Adrenal gland (tissue), 19 donors: ENCODE measurements around the gene CANX. TPM values are rescaled to one million over a fixed set of nuclear protein-coding genes. Genes with fewer than 3 reads are reported as not detected.
A peak's percentile ranks its signal among the peaks of the same experiment; 100 is the strongest.
"Not testable (repeated sequence)": the region's sequence is repeated elsewhere in the genome, so short reads cannot be mapped to it uniquely, and the experiment has no call there.

ENCODE experiments used
- DNase-seq, 7 donors: peaks; one replicate each; pipeline ENCODE4 v3.0.0-alpha.2; 2019 to 2020
- H3K27ac ChIP-seq, 5 donors: fragments of 200-600 bp; sonication (generic) in 4 of 5; 1 replicate in 3 of 5; 2 replicates in 2 of 5; pipeline versions ENCODE4 v1.5.1 to v1.8.0; 2016 to 2020; ENCODE audit warnings: mild to moderate bottlenecking in 1 of 5
- H3K27me3 ChIP-seq: fragments of 200-600 bp; 2 replicates; pipeline ENCODE4 v1.8.0; 2021
- H3K36me3 ChIP-seq, 2 donors: fragments of 200-600 bp; replicated peaks in 1 of 2; 1 replicate in 1 of 2; 2 replicates in 1 of 2; pipeline versions ENCODE4 v1.5.1 to v1.8.0; 2018 to 2022
- H3K4me1 ChIP-seq, 2 donors: fragments of 200-600 bp; replicated peaks in 1 of 2; 1 replicate in 1 of 2; 2 replicates in 1 of 2; pipeline versions ENCODE4 v1.5.1 to v1.8.0; 2018 to 2021
- H3K4me3 ChIP-seq, 4 donors: fragments of 200-600 bp; sonication (generic) in 3 of 4; one replicate each; pipeline ENCODE4 v1.5.1; 2016 to 2018
- H3K9me3 ChIP-seq, 3 donors: fragments of 200-600 bp; sonication (generic) in 1 of 3; replicated peaks in 1 of 3; 1 replicate in 2 of 3; 2 replicates in 1 of 3; pipeline versions ENCODE4 v1.5.1 to v1.8.0; 2016 to 2021
- POLR2A ChIP-seq, 2 donors: fragments of 450-650 bp; IDR thresholded peaks; one replicate each; pipeline ENCODE4 v1.6.1; 2017; ENCODE audit warnings: antibody characterized with exemption in 2 of 2, mild to moderate bottlenecking in 2 of 2, moderate library complexity in 1 of 2
- WGBS, 4 donors: extraction: QIAGEN DNeasy Blood & Tissue Kit in 2 of 4; methylation state at CpG; one replicate each; pipeline versions ENCODE4 v1.1.5 to v1.1.7; 2013 to 2017; 5-methylcytosine and 5-hydroxymethylcytosine counted together
- intact Hi-C, 2 donors: fragments of 100-400 bp; cut with DNase I; formaldehyde crosslinking; loops; one replicate each; pipeline versions ENCODE4 v1.14.1 to v1.15.0; 2022 to 2023
- long read RNA-seq, 10 donors: library from polyadenylated mRNA in 3 of 10; unstranded in 2 of 10; stranded (forward) in 1 of 10; transcript quantifications; one replicate each; pipeline ENCODE4 v2.0.0 and lab custom pipeline, GENCODE V29; 2021 to 2026
- polyA plus RNA-seq, 3 donors: library from polyadenylated mRNA; stranded (reverse); fragments of 200-250 nt in 2 of 3; fragments of 350-450 nt in 1 of 3; fragmentation: Illumina TruSeq in 1 of 3; extraction: RNeasy Lipid Tissue Mini Kit (QIAGEN cat#74804) in 1 of 3; gene quantifications; one replicate each; pipeline ENCODE4 v1.2.3, GENCODE V29; 2013 to 2014
- total RNA-seq, 9 donors: library from RNA; depleted of rRNA in 4 of 9; stranded (reverse); fragments of >200 nt in 4 of 9; fragments of 120-200 nt in 1 of 9; fragmentation: NEBNext Ultra II Directional in 1 of 9; extraction: Animal tissue kit (Norgen Biotek cat#: 25700) in 1 of 9; gene quantifications; one replicate each; pipeline versions ENCODE4 v1.1.0 to v1.2.4, GENCODE V29; 2013 to 2023
- TF ChIP-seq, protein P1 (sequence below), 6 experiments: fragments of 450-650 bp in 4 of 6; fragments of 200-600 bp in 2 of 6; sonication (generic) in 1 of 6; IDR thresholded peaks; 1 replicate in 5 of 6; 2 replicates in 1 of 6; pipeline versions ENCODE4 v1.5.1 to v1.8.0; 2016 to 2021; ENCODE audit warnings: antibody characterized with exemption in 6 of 6, mild to moderate bottlenecking in 2 of 6, moderate library complexity in 1 of 6
- donor health status: healthy with polysubstance abuse.
- donor health status: Bipolar disorder and iron deficiency.
- donor health status: DM: yes; HTN: yes; CAD: no.
- donor health status: DM: no; HTN: no; CAD: no.
- donor health status: DM: no; HTN: no; CAD: no.
- donor health status: DM: yes; HTN: yes; CAD: no.

Gene CANX, protein sequence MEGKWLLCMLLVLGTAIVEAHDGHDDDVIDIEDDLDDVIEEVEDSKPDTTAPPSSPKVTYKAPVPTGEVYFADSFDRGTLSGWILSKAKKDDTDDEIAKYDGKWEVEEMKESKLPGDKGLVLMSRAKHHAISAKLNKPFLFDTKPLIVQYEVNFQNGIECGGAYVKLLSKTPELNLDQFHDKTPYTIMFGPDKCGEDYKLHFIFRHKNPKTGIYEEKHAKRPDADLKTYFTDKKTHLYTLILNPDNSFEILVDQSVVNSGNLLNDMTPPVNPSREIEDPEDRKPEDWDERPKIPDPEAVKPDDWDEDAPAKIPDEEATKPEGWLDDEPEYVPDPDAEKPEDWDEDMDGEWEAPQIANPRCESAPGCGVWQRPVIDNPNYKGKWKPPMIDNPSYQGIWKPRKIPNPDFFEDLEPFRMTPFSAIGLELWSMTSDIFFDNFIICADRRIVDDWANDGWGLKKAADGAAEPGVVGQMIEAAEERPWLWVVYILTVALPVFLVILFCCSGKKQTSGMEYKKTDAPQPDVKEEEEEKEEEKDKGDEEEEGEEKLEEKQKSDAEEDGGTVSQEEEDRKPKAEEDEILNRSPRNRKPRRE
- total RNA-seq (1,000 to 10,000 TPM in 1 of 9 donors, 100 to 1,000 TPM in 8; 217 to 1,022 (median 396) TPM), polyA plus RNA-seq (100 to 1,000 TPM in 1 of 3 donors, 10 to 100 TPM in 2; 80.0 to 992 (median 88.0) TPM)
- long read RNA-seq, donor 1, full-length matches to known transcripts: 80 of 217 reads
- long read RNA-seq, donor 1, partial matches to known transcripts: 120 of 217 reads
- long read RNA-seq, donor 1, other reads (novel, unspliced or antisense): 17 of 217 reads
- long read RNA-seq, donor 2, full-length matches to known transcripts: 42 of 155 reads
- long read RNA-seq, donor 2, partial matches to known transcripts: 106 of 155 reads
- long read RNA-seq, donor 2, other reads (novel, unspliced or antisense): 7 of 155 reads
- long read RNA-seq, donor 3, full-length matches to known transcripts: 47 of 111 reads
- long read RNA-seq, donor 3, partial matches to known transcripts: 47 of 111 reads
- long read RNA-seq, donor 3, other reads (novel, unspliced or antisense): 17 of 111 reads
- long read RNA-seq, donor 4, full-length matches to known transcripts: 49 of 79 reads
- long read RNA-seq, donor 4, partial matches to known transcripts: 11 of 79 reads
- long read RNA-seq, donor 4, other reads (novel, unspliced or antisense): 19 of 79 reads
- long read RNA-seq, donor 5, full-length matches to known transcripts: 549 of 625 reads
- long read RNA-seq, donor 5, partial matches to known transcripts: 33 of 625 reads
- long read RNA-seq, donor 5, other reads (novel, unspliced or antisense): 43 of 625 reads
- long read RNA-seq, donor 6, full-length matches to known transcripts: 36 of 65 reads
- long read RNA-seq, donor 6, partial matches to known transcripts: 17 of 65 reads
- long read RNA-seq, donor 6, other reads (novel, unspliced or antisense): 12 of 65 reads
- long read RNA-seq, donor 7, full-length matches to known transcripts: 26 of 96 reads
- long read RNA-seq, donor 7, partial matches to known transcripts: 65 of 96 reads
- long read RNA-seq, donor 7, other reads (novel, unspliced or antisense): 5 of 96 reads
- long read RNA-seq, donor 8, full-length matches to known transcripts: 95 of 444 reads
- long read RNA-seq, donor 8, partial matches to known transcripts: 321 of 444 reads
- long read RNA-seq, donor 8, other reads (novel, unspliced or antisense): 28 of 444 reads
- long read RNA-seq, donor 9, full-length matches to known transcripts: 45 of 96 reads
- long read RNA-seq, donor 9, partial matches to known transcripts: 40 of 96 reads
- long read RNA-seq, donor 9, other reads (novel, unspliced or antisense): 11 of 96 reads
- long read RNA-seq, donor 10, full-length matches to known transcripts: 20 of 96 reads
- long read RNA-seq, donor 10, partial matches to known transcripts: 76 of 96 reads
- long read RNA-seq, donor 10, other reads (novel, unspliced or antisense): 0 of 96 reads

GRCh38 chr5:179698935-179699615 is at the start of gene CANX:
CANX (plus strand) TSS chr5:179698967; CDS start chr5:179705682, 6,715 bp downstream.
- peak within 1 kb of the TSS; percentile 82 to 100 (median 94) for H3K27ac ChIP-seq
- H3K4me3 ChIP-seq: peak within 1 kb of the TSS; percentile 52 to 93 (median 76)
- H3K4me1 ChIP-seq: peaks cover 19 to 35% of the 10 kb centered on the region in 2 donors
- intact Hi-C loops: no loop called here
- no peaks in the 10 kb centered on the region for H3K27me3 ChIP-seq
- TF ChIP-seq, protein P1, sequence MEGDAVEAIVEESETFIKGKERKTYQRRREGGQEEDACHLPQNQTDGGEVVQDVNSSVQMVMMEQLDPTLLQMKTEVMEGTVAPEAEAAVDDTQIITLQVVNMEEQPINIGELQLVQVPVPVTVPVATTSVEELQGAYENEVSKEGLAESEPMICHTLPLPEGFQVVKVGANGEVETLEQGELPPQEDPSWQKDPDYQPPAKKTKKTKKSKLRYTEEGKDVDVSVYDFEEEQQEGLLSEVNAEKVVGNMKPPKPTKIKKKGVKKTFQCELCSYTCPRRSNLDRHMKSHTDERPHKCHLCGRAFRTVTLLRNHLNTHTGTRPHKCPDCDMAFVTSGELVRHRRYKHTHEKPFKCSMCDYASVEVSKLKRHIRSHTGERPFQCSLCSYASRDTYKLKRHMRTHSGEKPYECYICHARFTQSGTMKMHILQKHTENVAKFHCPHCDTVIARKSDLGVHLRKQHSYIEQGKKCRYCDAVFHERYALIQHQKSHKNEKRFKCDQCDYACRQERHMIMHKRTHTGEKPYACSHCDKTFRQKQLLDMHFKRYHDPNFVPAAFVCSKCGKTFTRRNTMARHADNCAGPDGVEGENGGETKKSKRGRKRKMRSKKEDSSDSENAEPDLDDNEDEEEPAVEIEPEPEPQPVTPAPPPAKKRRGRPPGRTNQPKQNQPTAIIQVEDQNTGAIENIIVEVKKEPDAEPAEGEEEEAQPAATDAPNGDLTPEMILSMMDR (IDR thresholded peaks at IDR 0.05): no peak
- peak; percentile 84 to 87 for TF ChIP-seq POLR2A (IDR thresholded peaks at IDR 0.05)
- DNase-seq: peak in 1 of 7 donors; percentile 55
- WGBS, 4 donors: 0 to 1% (median 1%) methylated on average over 7 to 58 of the region's 58 CpGs
- H3K36me3 ChIP-seq: no peaks in the 10 kb centered on the region
- H3K9me3 ChIP-seq: no peaks in the 10 kb centered on the region

DNA sequence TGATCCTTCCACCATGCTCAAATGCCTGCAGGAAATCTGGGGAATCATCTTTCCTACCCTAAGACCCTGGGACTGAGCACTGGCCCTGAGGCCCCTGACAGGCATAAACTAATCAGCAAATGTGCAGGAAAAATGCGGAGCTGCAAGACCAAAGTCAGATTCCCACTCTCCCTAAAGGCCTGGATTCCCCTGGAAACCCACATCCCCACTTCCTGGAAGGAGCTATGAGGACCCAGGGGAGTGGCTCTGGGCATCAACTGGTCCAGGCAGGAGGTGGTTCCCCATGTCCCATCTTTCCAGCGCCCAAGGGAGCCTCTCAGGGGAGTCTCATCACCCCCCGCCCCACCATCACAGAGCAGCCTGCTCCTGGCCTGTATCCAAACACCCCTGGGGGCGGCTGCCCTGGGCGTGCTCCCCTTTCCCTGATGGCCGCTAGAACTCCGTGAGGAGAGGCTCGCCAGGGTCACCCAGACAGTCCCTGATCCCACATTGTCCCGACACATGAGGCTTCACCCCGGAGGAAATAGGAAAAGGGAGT is 49.5 kb upstream of the CANX start:
- H3K27me3 ChIP-seq, intact Hi-C loops, H3K4me1 ChIP-seq, H3K27ac ChIP-seq, H3K4me3 ChIP-seq, H3K36me3 ChIP-seq, H3K9me3 ChIP-seq, DNase-seq: not testable (repeated sequence)
- WGBS, 4 donors: 70 to 88% (median 78%) methylated on average over 2 to 10 of the region's 10 CpGs

GRCh38 chr5:179650245-179650644 is 48.5 kb upstream of the CANX start:
- H3K27me3 ChIP-seq, H3K36me3 ChIP-seq, H3K9me3 ChIP-seq, H3K27ac ChIP-seq, DNase-seq, intact Hi-C loops, H3K4me1 ChIP-seq, H3K4me3 ChIP-seq: not testable (repeated sequence)
- WGBS, 4 donors: 89 to 97% (median 91%) methylated on average over 11 to 26 of the region's 26 CpGs

DNA sequence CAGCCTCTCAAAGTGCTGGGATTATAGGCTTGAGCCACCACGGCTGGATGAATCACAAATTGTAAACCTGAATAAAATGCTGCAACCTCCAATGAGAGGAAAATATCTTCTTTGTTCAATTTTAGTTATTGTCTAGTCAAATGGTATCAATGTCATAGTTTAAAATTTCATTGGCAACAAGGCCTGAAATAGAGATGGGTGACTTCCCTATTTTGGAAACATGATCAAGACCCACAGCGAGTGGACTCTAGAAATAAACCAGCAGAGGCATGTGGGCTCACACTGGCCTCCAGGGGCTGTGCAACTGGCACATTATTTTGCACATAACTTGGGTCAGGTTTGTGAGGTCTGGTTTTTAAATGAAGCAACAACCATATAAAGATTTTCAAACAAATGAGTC is 45.6 kb upstream of the CANX start:
- H3K4me1 ChIP-seq, H3K36me3 ChIP-seq, H3K4me3 ChIP-seq, intact Hi-C loops, H3K27me3 ChIP-seq, H3K27ac ChIP-seq, DNase-seq, H3K9me3 ChIP-seq: not testable (repeated sequence)
- 72 to 83% (median 76%) methylated on average over 1 to 2 of the region's 2 CpGs for WGBS, 4 donors

- H3K9me3 ChIP-seq, H3K36me3 ChIP-seq, H3K4me3 ChIP-seq, H3K4me1 ChIP-seq, H3K27ac ChIP-seq, H3K27me3 ChIP-seq, intact Hi-C loops: not testable (repeated sequence)
- DNase-seq: peak in 2 of 7 donors; percentile 35 to 43
- WGBS, 4 donors: 30 to 95% (median 55%) methylated on average over 1 to 12 of the region's 50 CpGs
Observed at GRCh38 chr5:179657302-179658178, 41.2 kb upstream of the CANX start.

DNA sequence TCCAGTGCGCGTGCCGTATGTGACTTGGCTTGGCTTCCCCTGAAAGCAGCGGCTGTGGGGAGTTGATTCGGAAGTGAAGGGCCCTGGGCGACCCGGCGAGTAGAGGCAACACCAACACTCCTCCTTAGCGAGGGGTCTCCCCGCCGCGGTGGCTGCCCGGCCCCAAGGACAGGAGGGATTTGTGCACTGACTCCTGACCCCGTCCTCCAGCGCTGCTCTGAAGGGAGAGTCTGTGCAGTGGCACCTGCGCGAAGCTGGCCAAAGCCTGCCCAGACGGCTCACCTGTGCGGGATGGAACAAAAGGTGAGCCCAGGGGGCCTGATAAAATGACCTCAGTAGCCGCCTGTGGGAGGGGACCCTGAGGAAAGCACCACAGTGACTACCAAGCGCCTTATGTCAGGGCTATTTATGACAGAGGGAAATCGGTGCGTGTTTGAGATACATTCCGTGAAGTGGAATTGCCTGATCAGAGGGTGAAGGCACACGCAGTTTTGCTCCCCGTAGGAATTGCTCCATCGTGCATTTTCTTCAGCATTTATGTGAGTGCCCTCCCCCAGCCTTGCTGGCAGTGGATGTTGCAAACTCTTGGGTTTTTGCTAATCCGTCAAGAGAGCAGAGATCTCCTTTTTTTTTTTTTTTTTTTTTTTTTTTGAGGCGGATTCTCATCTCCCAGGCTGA is 40.4 kb upstream of the CANX start:
- peak overlapping the region in 1 of 4 donors; percentile 62 for H3K4me3 ChIP-seq
- peak overlapping the region in 1 of 5 donors; percentile 20 for H3K27ac ChIP-seq

More for the DNA sequence above, 40.4 kb upstream of the CANX start:
- H3K9me3 ChIP-seq, H3K4me1 ChIP-seq, intact Hi-C loops, H3K27me3 ChIP-seq, H3K36me3 ChIP-seq: not testable (repeated sequence)
- WGBS, 4 donors: 3 to 6% (median 4%) methylated on average over 8 to 11 of the region's 29 CpGs
- DNase-seq: peak in 4 of 7 donors; percentile 23 to 48 (median 34)
